EL (cell line): ENCODE data around the gene UVSSA.
A peak's percentile ranks its signal among the peaks of the same experiment; 100 is the strongest.

Experiments used
- DNase-seq: peaks from one replicate; pipeline ENCODE4 v3.0.0-alpha.2; 2016

UVSSA gene

DNA sequence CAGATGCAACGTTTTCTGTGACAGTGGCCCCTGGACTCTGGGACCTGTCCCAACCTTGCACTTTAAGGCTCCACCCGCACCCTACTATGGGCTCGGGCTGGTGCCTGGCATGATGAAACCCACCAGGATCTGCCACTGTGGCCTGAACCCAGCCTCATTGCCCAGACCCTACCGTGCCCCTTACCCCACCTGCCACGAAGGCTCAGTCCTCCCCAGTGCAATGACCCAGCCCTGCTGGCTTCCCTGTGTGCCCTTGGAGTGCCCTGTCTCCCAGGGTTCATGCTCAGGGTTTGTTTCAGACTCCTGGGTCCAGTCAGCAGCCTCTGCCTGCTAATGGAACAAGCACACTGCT is 3.1 kb downstream of the UVSSA start:
- DNase-seq, result no peak

DNA sequence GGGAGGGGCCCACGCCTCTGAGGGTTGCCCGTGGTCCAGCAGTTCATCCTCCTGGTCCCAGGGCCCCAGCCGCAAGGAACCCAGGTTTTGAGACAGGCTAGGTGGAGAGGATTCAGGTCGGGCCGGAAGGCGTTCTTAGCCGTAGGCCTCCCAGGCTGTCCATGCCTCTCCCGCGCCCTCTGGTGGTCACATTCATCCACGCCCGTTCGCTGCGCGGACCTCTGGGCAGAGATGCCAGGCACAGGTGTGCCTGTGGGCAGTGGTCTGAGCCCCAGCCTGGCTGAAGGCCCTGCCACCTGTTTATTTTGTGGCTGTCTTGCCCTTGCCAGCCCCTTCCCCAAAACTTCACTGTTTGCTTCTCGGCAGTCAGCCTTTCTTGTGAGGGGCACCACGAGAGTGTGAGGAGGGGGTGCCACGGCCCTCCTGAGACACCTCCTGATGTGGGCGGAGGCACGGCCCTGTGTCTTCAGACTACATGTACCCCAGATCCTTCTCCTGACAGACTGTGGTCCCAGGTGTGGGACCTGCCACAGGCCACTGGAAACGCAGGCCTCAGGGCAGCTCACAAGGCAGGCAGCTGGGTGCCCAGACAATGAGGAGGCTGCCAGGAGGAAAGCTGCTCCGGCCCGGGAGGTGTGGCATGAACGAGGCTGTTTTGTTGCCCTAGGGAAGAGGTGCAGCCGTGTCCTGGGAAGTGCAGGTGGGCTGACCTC is 5.0 kb downstream of the UVSSA start:
- DNase-seq, result peak; percentile 64

DNA sequence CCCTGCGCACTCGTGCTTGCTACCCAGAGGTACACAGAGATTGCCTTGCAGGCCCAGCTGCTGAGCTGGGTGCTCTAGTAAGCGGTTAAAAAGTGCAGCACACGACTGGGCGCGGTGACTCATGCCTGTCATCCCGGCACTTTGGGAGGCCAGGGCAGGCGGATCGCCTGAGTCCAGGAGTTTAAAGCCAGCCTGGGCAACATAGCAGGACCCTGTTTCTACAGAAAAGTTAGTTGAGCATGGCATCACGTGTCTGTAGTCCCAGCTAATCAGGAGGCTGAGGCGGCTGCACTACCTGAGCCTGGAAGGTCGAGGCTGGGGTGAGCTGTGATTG is 5.5 kb downstream of the UVSSA start:
- no peak for DNase-seq

DNA sequence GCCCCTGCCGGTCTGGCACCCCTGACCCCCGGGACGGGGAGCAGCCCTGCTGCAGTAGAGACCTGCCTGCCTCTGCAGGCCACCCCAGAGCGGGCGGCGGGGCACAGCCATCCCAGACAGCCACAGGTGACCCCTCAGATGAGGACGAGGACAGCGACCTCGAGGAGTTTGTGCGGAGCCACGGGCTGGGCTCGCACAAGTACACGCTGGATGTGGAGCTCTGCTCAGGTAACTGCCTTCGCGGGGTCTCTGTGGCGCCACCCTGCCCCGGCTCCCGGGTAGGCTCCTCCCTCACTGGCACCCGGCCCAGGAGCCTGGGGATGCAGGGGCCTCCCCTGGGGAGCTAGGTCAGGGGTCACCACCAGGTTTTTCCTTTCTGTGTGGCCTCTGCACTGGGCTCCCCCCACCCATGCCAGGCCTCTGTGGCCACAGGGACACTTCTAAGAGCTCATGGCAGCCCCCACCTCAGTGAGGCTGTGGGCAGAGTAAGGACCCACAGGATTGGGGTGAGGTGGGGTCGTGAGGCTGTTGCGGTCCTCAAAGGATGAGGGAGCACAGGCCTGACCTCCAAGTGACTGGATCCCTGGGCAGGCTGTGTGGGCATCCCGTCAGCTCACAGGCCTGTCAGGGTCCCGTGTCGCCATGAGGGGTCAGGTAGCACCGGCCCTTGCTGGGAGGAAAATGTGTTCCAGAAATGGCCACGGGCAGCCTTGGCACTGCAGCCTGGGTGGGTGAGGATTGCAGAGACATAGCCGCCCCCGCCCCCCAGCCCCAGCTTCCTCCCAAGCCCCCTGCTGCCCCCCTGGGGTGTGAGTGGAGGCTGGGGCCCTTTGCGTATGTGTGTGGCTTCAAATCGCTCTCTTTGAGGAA is 6.4 kb downstream of the UVSSA start:
- no peak for DNase-seq

DNA sequence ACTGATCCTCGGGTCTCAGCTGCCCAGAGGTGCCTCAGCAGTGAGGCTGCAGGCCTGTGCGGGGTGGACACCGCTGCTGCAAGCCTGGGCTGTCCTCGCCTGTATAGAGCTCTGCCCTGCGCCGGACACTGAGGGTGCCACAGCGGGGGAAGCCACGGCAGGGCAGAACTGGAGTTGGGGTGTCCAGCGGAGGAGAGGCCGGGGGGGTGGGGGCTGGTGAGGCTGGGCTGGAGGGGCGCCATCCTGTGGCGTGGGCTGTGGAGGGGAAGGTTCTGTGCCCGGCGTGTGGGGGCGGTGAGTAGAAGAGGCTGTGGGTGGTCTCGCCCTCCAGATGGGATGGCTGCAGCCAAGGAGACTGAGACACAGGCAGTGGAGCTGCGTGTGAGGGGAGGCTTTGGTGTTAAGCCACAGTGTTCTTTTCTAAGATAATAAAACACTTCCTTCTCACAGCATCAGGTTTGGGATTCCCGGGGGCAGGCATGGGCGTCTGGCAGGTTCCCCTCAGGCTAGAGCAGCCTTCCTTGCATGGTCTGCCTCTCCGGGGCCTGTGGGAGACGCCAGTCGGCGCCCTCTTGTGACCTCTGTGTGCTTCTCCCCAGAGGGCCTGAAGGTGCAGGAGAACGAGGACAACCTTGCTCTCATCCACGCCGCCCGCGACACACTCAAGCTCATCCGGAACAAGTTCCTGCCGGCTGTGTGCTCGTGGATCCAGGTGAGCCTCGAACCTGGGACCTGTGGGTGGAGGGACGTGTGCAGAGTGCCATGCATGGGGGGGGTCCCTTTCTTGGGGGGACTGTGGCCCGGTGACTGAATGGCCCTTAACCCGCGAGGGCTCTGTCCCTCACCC is 7.4 kb downstream of the UVSSA start:
- DNase-seq, result no peak

DNA sequence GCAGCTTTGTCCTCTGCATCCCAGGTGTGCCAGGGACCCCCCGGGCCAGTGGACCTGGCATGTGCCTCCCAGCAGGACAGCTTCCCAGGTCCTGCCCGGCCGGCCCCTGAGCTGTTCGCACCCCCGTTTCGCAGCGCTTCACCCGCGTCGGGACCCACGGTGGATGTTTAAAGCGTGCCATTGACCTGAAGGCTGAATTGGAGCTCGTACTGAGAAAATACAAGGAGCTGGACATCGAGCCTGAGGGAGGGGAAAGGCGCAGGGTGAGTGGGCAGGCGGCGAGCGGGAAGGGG is 7.9 kb downstream of the UVSSA start:
- DNase-seq, result no peak

DNA sequence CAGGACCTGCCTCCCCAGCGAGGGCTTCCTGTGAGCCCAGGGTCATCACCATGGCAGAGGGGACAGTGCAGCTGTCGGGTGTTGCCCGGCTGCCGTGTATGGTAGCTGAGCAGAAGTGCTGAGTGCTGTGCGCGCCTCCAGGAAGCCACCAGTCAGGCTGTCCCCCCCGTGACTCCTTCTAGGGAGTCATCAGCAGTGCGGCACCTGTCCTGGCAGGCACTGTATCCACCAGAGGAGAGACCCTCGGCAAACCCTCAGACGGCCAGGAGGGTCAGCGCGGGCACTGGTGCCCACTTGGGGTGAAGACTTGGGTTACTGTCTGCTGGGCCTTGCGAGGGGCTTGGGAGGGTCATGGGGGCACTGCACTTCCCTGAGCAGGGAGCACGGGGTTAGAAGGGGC is 8.4 kb downstream of the UVSSA start:
- DNase-seq, result no peak

DNA sequence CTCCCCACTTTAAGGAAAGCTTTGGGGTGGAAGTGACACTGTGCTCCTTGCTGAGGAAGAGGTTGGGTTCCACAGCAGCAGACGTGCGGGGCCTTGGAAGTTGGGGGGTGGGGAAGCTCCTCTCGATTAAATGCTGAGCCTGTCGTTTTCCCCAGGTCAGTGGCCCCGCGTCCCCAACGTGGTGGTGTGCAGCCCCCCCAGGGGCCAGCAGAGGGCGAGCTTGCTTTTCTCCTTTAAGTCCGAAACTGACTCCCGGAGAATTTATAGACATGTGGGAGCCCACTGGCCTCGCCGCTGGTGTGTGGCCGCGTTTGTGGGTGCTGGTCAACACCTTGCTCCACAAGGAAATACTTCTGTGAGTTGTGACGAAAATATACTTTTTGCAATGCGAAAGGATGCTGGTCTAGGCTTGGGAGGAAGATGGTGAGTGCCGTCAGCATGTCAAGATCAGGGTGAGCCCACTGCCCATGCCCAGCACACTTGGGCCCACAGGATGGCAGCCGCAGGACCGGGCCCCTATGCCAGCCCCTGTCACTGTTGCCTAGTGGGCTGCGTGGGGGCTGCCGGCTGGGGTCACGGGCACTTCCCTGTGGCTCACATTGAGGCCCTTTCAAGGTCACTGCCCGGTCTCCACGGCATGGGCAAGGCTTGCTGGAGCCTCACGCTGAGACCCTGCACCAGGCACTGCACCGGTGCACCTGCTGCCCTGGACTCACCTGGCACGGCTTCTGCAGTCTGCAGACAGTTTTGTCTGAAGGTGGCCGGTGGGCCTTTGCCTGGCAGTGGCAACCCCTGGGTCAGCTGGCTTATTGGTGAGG is 9.4 kb downstream of the UVSSA start:
- DNase-seq, result peak; percentile 42

DNA sequence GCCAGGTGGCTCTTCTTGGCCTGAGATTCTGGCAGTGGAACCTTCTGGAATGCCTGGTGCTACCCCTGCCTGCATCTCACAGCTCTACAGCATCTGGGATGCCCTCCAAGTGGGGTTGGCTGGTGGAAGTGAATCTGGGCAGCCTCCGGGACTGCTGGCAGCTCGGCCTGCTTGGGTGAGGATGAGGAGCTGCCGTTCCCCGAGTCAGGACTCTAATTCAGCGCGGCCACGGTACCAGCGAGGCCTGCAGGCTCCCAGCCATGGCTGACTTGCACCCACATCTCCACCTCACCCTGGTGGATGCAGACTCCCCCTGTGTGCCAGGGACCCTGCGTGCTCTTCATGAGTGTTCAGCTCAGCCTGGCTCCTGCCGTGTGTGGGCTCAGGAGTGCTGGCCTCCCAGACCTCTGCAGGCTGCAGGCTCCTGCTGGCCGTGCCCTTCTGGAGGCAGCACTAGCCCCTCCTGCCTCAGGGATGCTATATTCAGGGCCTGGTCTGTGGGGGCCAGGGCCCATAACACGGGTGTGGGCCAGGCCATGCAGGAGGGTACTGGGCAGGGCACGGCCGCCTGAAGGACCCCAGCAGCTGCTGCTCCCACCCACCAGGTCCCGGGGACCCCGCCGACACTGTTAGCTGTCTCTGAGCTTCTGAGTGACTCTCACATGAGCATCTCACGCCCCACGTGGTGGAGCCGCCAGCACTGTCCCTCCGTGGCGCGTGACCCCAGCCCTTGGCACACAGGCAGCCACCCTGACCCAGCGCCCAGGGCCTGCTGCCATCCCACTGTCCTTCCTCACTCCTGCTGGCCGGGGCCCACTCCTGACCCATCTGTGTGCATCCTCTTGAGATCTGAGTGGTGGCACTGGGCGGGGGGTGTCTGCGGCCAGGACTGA is 10.6 kb downstream of the UVSSA start:
- no peak for DNase-seq

DNA sequence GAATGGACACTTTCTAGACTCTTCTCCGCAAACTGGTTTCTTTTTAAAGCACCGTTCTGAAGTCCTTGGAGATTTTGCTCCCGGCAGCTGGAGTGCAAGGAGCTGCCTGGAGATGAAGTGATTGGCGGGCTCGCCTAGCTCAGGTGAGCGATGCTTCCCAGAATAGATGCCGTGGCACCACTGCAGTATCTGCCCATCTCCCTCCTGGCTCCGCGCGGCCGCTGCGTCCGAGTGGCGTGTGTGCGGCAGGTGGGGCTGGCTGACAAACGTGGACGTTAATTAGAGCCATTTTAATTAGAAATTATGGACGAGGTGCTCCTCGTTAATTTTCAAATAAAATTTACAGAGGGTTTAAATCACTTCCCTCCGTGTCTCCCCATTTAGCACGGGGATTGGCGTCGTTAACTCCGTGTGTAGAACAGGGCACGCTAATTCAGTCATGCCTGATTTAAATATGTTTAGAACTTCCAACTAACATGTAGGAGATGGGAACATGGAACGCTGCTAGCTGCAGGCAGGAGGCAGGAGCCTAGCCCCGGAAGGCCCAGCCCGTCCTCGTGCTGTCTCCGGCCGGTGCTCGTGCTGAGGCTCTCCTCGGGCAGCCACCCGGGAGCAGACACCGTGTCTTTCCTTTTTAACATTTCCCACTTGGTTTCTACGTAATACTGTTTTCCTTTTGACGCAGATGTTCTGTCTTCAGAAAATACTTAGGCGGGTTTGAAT is 11.6 kb downstream of the UVSSA start:
- no peak for DNase-seq

DNA sequence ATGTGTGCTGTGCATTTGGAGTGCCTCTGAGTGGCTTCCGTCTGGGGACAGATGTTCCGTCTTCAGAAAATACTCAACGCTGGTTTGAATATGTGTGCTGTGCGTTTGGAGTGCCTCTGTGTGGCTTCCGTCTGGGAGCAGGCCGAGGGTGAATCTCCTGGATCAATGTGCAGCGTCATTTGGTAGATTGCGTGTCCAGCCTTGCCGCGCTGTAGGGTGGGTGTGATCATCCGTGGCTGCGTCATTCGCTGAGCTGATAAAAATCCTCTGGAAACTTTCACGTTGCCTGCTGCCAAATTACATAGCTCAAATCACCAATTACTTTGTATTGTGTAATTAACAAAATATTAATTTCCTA is 12.1 kb downstream of the UVSSA start:
- DNase-seq, result peak; percentile 56

DNA sequence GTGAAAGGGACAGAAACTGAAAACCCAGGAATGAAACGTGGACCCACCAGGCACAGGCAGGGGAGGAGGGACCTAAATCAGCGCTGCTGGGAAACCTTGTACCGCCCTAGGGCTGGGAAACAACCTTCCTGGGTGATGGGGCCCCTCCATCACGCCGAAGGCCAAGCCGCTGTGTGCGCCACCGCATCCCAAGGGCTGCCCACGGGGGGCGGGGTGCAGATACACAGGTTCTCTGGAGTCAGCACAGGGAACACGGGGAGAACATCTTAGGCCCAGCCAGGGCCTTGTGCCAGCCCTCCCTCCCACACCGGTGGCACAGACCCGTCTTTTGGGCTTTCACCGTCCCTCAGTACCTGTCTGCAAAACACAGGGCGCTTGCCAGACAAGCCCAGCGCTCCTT is 13.0 kb downstream of the UVSSA start:
- DNase-seq, result no peak

DNA sequence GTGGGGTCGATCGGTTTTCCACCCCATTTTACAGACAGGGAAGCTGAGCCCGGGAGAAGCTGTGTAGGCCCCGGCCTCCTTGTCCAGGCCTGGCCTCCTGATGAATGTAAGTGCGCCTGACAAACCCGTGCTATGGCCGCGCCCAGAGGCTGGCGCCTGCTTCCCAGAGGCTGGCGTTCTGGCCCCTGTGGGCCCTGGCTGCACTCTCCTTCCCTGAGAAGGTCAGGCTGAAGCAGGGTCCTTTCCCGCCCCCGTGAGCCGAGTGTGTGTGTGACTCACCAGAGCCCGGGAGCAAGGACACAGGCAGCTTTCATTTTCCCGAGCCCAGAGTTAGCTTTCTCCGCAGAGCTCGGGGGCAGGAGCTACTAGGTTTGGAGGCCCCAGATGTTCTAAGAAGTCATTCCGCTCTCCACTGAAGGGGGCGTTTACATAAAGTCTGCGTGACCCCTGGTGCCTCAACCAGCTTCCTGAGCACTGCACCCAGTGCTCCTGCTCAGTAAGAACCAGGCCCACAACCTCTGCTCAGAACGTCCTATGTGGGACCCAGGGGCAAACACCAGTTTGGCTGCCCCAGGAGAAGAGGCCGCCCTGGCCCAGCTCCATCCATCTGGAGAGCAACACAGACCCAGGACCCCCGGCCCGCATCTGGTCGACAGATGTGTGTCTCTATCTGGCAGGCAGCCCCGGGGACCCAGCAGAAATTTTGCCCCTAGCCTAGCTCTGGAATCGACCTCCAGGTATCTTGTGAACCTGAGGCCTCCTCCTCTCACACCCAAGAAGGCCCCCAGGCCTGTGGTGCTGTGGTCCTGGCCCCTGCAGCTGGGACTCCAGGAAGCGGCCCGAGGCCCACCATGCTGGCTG is 13.6 kb downstream of the UVSSA start:
- peak; percentile 76 for DNase-seq

DNA sequence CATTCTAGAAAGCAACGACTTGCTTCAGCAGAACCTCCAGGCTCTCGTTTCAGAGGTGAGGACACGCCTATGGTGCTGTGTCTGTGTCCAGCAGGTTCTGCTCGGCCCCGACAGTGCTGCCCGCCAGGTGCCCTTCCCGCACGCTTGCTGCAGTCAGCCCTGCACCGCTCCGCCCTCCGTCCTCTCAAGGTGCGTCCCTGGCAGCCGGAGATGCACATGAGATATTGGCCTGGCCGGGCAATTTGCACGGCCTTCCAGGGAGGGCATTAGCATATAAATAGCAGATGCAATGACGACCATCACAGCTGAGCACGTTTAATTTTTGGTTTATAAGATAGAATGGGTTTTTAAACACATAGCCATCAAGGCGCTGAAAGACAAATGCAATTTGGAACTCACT is 14.4 kb downstream of the UVSSA start:
- DNase-seq, result no peak

DNA sequence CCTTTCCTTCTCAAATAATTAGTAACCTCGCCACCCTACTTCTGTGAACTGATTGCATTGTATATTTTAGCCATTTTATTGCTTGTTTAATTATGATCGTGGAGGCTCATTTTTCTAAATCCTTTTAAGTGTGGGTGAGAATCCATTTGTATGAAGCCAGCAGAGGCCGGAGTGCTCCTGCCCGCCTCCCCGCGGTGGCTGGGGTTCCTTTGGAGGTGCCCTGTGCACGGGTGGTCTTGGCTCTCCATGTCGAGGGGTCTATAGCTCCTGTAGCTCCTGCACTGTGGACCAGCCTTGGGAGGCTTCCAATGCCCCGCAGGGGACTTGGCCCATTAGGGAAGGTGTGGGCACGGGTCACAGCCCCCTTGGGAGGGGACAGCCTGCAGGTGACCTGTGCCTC is 15.0 kb downstream of the UVSSA start:
- DNase-seq, result no peak

DNA sequence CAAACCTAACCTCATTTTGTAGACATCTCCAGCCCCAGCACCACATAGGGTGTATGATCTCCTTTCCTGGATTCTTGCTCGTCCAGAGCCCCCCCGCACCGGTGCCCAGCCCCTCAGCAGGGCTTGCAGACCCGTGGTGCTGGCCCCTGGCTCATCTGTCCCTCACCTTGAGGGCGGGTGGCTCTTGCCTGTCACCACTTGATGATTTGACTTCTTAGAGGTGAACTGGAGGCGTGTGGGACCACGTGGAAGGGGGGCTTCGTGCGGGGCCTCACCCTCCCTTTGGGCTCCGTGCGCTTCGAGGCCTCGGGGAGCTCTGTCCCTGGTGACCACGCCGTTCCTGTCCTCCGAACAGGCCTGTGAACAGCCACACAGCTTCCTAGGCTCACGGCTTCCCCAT is 15.5 kb downstream of the UVSSA start:
- no peak for DNase-seq

DNA sequence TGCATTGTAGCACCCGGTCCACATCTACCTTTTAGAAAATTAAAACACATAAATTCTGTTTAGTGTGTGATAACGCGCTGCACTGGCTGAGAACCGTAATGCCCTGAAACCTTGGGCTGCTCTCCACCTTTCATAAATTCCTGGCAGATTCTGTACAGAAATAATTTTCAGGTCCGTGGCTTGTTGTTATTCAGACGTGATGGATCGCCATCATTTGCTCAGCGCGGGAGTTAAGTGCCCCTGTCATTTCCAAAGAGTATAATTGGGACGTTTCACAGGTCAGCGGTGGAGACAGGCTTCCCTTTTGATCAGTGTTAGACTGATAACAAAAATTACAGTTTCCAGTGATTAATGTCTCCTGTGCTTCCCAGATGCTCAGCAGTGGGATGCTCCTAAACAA is 16.5 kb downstream of the UVSSA start:
- DNase-seq, result no peak

DNA sequence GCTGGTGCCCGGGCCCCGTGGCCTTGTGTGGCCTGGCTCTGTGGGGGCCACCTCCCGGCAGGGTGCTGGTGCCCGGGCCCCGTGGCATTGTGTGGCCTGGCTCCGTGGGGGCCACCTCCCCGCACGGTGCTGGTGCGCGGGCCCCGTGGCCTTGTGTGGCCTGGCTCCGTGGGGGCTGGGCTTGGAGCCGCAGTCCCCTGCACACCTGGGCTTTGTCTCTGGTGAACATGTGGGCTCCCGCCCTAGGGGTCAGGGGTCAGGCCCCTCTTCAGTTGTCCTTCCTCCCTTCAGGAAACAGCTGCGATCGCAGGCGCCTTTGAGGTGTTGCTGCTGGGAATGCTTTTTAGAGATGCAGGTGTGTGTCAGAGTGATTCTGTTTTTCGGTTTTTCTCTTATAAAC is 17.2 kb downstream of the UVSSA start:
- DNase-seq, result no peak

DNA sequence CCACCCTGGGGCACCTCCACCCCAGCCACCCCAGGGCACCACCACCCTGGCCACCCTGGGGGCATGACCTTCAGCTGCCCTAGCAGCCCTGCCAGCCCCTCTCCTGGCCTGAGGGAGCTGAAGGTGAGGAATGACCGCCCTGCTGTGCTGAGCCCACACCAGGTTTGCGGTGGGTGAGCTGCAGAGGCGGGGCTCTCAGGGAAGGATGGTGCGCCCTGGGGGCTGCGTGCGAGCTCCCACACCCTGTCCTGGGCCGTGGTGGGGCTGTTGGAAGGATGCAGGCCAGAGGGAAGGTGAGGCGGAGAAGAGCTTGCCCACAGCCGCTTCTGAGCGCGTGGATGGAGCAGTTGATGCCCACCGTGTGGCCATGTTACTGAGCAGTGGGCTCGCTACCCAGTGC is 17.7 kb downstream of the UVSSA start:
- DNase-seq, result no peak
